H9 (cell line): ENCODE results near the gene LTBP2. TPM values are rescaled to one million over a fixed set of nuclear protein-coding genes. Genes with fewer than 3 reads are reported as not detected.
A peak's percentile ranks its signal among the peaks of the same experiment; 100 is the strongest.

Experiments used
- DNase-seq: peaks from one replicate; pipeline ENCODE4 v3.0.0-alpha.2; 2017
- H2AFZ ChIP-seq: one replicate; pipeline ENCODE4 v1.6.1; 2013; ENCODE audit warnings: mild to moderate bottlenecking, low read length, control low read depth, moderate library complexity
- H2AK5ac ChIP-seq: 2 replicates; pipeline ENCODE4 v1.6.1; 2013; ENCODE audit warnings: low read length, control low read depth, mixed read lengths; ENCODE audit not compliant: insufficient read length
- H2BK120ac ChIP-seq: one replicate; pipeline ENCODE4 v1.6.1; 2013; ENCODE audit warnings: low read depth, mild to moderate bottlenecking, low read length, control low read depth, inconsistent platforms; ENCODE audit not compliant: poor library complexity, severe bottlenecking
- H2BK12ac ChIP-seq: 2 replicates; pipeline ENCODE4 v1.6.1; 2013; ENCODE audit warnings: low read length, control low read depth, mixed read lengths, low read depth; ENCODE audit not compliant: insufficient read length
- H2BK15ac ChIP-seq: 2 replicates; pipeline ENCODE4 v1.6.1; 2013; ENCODE audit warnings: low read depth, low read length, control low read depth
- H2BK20ac ChIP-seq: one replicate; pipeline ENCODE4 v1.6.1; 2013; ENCODE audit warnings: low read depth, mild to moderate bottlenecking, low read length, control low read depth, inconsistent platforms; ENCODE audit not compliant: poor library complexity, severe bottlenecking
- H2BK5ac ChIP-seq: 2 replicates; pipeline ENCODE4 v1.6.1; 2013; ENCODE audit warnings: low read length, control low read depth, mixed read lengths; ENCODE audit not compliant: insufficient read length
- H3K14ac ChIP-seq: 2 replicates; pipeline ENCODE4 v1.6.1; 2013; ENCODE audit warnings: low read length, control low read depth; ENCODE audit not compliant: insufficient read depth
- H3K18ac ChIP-seq: 2 replicates; pipeline ENCODE4 v1.6.1; 2013; ENCODE audit warnings: low read depth, mild to moderate bottlenecking, mixed read lengths, low read length, control low read depth; ENCODE audit not compliant: insufficient read length
- H3K23ac ChIP-seq: 2 replicates; pipeline ENCODE4 v1.6.1; 2013; ENCODE audit warnings: low read length, control low read depth, mixed read lengths, low read depth; ENCODE audit not compliant: insufficient read length
- H3K23me2 ChIP-seq: 2 replicates; pipeline ENCODE4 v1.6.1; 2013; ENCODE audit warnings: low read depth, mild to moderate bottlenecking, mixed read lengths, low read length, control low read depth; ENCODE audit not compliant: insufficient read length, poor library complexity, severe bottlenecking
- H3K27ac ChIP-seq: 2 replicates; pipeline ENCODE4 v1.5.1; 2013; ENCODE audit warnings: low read length, control low read depth, mixed read lengths, low read depth; ENCODE audit not compliant: insufficient read length
- H3K27me3 ChIP-seq: 2 replicates; pipeline ENCODE4 v1.6.1; 2013; ENCODE audit warnings: low read length, control low read depth, inconsistent platforms; ENCODE audit not compliant: insufficient read depth
- H3K4ac ChIP-seq: 2 replicates; pipeline ENCODE4 v1.6.1; 2013; ENCODE audit warnings: low read depth, mild to moderate bottlenecking, control low read depth, inconsistent platforms, low read length, moderate library complexity
- H3K4me1 ChIP-seq: 2 replicates; pipeline ENCODE4 v1.6.1; 2013; ENCODE audit warnings: low read length, control low read depth, inconsistent platforms; ENCODE audit not compliant: insufficient read depth
- H3K4me2 ChIP-seq: 2 replicates; pipeline ENCODE4 v1.6.1; 2013; ENCODE audit warnings: low read length, control low read depth, mixed read lengths; ENCODE audit not compliant: insufficient read length, insufficient read depth
- H3K56ac ChIP-seq: 2 replicates; pipeline ENCODE4 v1.6.1; 2013; ENCODE audit warnings: low read depth, mild to moderate bottlenecking, mixed read lengths, low read length, control low read depth; ENCODE audit not compliant: insufficient read length
- H3K79me1 ChIP-seq: 2 replicates; pipeline ENCODE4 v1.6.1; 2013; ENCODE audit warnings: low read depth, mild to moderate bottlenecking, moderate library complexity, low read length, control low read depth, inconsistent platforms; ENCODE audit not compliant: insufficient read depth, poor library complexity, severe bottlenecking
- H3K79me2 ChIP-seq: 2 replicates; pipeline ENCODE4 v1.6.1; 2013; ENCODE audit warnings: low read length, control low read depth, inconsistent platforms; ENCODE audit not compliant: insufficient read depth
- H3K9ac ChIP-seq: 2 replicates; pipeline ENCODE4 v1.6.1; 2013; ENCODE audit warnings: low read length, control low read depth, mixed read lengths; ENCODE audit not compliant: insufficient read length; ENCODE audit errors: extremely low read depth
- H3K9me3 ChIP-seq: one replicate; pipeline ENCODE4 v1.6.1; 2013; ENCODE audit warnings: low read depth, low read length, inconsistent platforms; ENCODE audit not compliant: control insufficient read depth
- H3T11ph ChIP-seq: one replicate; pipeline ENCODE4 v1.6.1; 2013; ENCODE audit warnings: mild to moderate bottlenecking, low read length, control low read depth, inconsistent platforms
- H4K20me1 ChIP-seq: one replicate; pipeline ENCODE4 v1.6.1; 2013; ENCODE audit not compliant: control insufficient read depth, insufficient read length, insufficient read depth
- H4K5ac ChIP-seq: 2 replicates; pipeline ENCODE4 v1.6.1; 2013; ENCODE audit warnings: low read depth, mild to moderate bottlenecking, mixed read lengths, low read length, control low read depth; ENCODE audit not compliant: insufficient read length
- H4K8ac ChIP-seq: replicated peaks from 2 replicates; pipeline ENCODE4 v1.6.1; 2013; ENCODE audit warnings: low read length, control low read depth, mixed read lengths, low read depth; ENCODE audit not compliant: insufficient read length
- H4K91ac ChIP-seq: 2 replicates; pipeline ENCODE4 v1.6.1; 2013; ENCODE audit warnings: low read depth, mild to moderate bottlenecking, moderate library complexity, mixed read lengths, low read length, control low read depth; ENCODE audit not compliant: insufficient read length
- H3K27ac Mint-ChIP-seq, 3 experiments: 2 replicates in 2 of 3; 3 replicates in 1 of 3; pipeline ENCODE4 v1.8.0; 2020 to 2021; ENCODE audit warnings: mixed read lengths in 3 of 3, mild to moderate bottlenecking in 1 of 3, moderate library complexity in 1 of 3
- H3K27me3 Mint-ChIP-seq: 2 replicates; pipeline ENCODE4 v1.8.0; 2021; ENCODE audit warnings: low read depth, mild to moderate bottlenecking, moderate library complexity, mixed read lengths
- H3K36me3 Mint-ChIP-seq, 3 experiments: 2 replicates in 2 of 3; 3 replicates in 1 of 3; pipeline ENCODE4 v1.8.0; 2020 to 2021; ENCODE audit warnings: low read depth in 3 of 3, mixed read lengths in 3 of 3; ENCODE audit not compliant: insufficient read depth in 1 of 3
- H3K4me1 Mint-ChIP-seq, 2 experiments: 2 replicates each; pipeline ENCODE4 v1.8.0; 2020; ENCODE audit warnings: mixed read lengths in 2 of 2
- H3K4me3 Mint-ChIP-seq, 2 experiments: 2 replicates in 1 of 2; 3 replicates in 1 of 2; pipeline ENCODE4 v1.8.0; 2020 to 2021; ENCODE audit warnings: mild to moderate bottlenecking in 2 of 2, mixed read lengths in 2 of 2, moderate library complexity in 1 of 2
- H3K9me3 Mint-ChIP-seq, 2 experiments: 2 replicates in 1 of 2; 3 replicates in 1 of 2; pipeline ENCODE4 v1.8.0; 2020; ENCODE audit warnings: mild to moderate bottlenecking in 2 of 2, mixed read lengths in 2 of 2, moderate library complexity in 1 of 2
- WGBS: extraction: QIAGEN DNeasy Blood & Tissue Kit; methylation state at CpG from one replicate; pipeline ENCODE4 v1.1.7; 2013; ENCODE audit warnings: missing lambda C conversion rate, low lambda C conversion rate, mixed read lengths; ENCODE audit not compliant: insufficient read length; ENCODE audit errors: extremely low coverage; 5-methylcytosine and 5-hydroxymethylcytosine counted together
- total RNA-seq: library from RNA; stranded (reverse); gene quantifications from 2 replicates; pipeline ENCODE4 v1.2.1, GENCODE V29; 2021
- TF ChIP-seq, protein P1 (sequence below): fragments of 200-600 bp; sonication (generic); conservative IDR thresholded peaks from 3 replicates; pipeline ENCODE4 v1.8.0; 2021; ENCODE audit warnings: antibody characterized with exemption, mild to moderate bottlenecking

Gene LTBP2
- total RNA-seq, 1 experiment from 2014 or later = 0.77 TPM

DNA sequence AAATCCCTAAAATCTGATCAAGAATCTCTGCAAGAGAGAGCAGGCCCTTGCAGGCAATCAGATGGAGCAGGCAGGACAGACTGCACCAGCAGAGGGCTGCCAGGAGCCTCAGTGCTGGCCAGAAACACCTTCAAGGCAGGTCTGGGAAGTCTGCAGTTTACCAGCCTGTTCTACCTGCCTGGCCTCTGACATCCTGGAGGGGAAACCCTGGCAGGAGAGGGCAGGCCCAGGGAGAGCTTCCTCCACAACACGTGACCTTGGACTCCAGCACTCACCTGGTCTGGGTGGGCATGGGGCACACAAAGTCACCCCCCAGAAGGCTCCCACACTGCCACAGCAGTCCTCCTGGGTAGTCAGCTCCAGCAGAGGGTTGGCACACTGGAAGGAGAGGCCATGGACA is 62.4 kb downstream of the LTBP2 start:
- Histone ChIP-seq H3K23ac (no peak overlapping the region), H2BK120ac (no peak overlapping the region), H4K8ac (no peak overlapping the region), H3K27me3 (no peaks in the 10 kb centered on the region), H3K23me2 (no peaks in the 10 kb centered on the region), H2BK15ac (no peak overlapping the region), H2AK5ac (no peak overlapping the region), H3K4ac (no peak overlapping the region), H3K4me2 (no peak overlapping the region), H2BK12ac (no peak overlapping the region), H3K9ac (no peak overlapping the region), H3T11ph (no peak overlapping the region), H3K14ac (peak overlapping the region; percentile 8; the same call in 1 of the 2 replicates), H3K18ac (no peak overlapping the region), H2BK20ac (no peak overlapping the region), H3K27ac (no peak overlapping the region), H4K5ac (no peak overlapping the region), H3K4me1 (no peaks in the 10 kb centered on the region; the same call in 1 of the 2 replicates), H2AFZ (no peak overlapping the region), H3K9me3 (no peaks in the 10 kb centered on the region), H4K91ac (no peak overlapping the region), H3K56ac (no peak overlapping the region), H4K20me1 (no peaks in the 10 kb centered on the region), H2BK5ac (no peak overlapping the region), H3K79me1 (no peaks in the 10 kb centered on the region), H3K79me2 (no peaks in the 10 kb centered on the region)
- H3K4me1 Mint-ChIP-seq = peaks cover 12 to 25% of the 10 kb centered on the region in 2 experiments
- no CpG with 5 or more reads among the region's 1 CpG for WGBS
- peaks cover 1% of the 10 kb centered on the region; the same call in 1 of the 2 replicates for H3K27me3 Mint-ChIP-seq
- no peak overlapping the region for H3K27ac Mint-ChIP-seq
- no peaks in the 10 kb centered on the region for H3K9me3 Mint-ChIP-seq
- no peak overlapping the region for H3K4me3 Mint-ChIP-seq
- no peaks in the 10 kb centered on the region for H3K36me3 Mint-ChIP-seq
- DNase-seq = no peak
- TF ChIP-seq, protein P1, sequence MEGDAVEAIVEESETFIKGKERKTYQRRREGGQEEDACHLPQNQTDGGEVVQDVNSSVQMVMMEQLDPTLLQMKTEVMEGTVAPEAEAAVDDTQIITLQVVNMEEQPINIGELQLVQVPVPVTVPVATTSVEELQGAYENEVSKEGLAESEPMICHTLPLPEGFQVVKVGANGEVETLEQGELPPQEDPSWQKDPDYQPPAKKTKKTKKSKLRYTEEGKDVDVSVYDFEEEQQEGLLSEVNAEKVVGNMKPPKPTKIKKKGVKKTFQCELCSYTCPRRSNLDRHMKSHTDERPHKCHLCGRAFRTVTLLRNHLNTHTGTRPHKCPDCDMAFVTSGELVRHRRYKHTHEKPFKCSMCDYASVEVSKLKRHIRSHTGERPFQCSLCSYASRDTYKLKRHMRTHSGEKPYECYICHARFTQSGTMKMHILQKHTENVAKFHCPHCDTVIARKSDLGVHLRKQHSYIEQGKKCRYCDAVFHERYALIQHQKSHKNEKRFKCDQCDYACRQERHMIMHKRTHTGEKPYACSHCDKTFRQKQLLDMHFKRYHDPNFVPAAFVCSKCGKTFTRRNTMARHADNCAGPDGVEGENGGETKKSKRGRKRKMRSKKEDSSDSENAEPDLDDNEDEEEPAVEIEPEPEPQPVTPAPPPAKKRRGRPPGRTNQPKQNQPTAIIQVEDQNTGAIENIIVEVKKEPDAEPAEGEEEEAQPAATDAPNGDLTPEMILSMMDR = peak; percentile 53
